Endothelial cell of umbilical vein (primary cell): ENCODE results near the gene LIPI. TPM values are rescaled to one million over a fixed set of nuclear protein-coding genes. Genes with fewer than 3 reads are reported as not detected.

ENCODE experiments used
- BruUV-seq: library from RNA; stranded (reverse); fragments of 400-500 nt; replicated peaks from 2 replicates; lab custom pipeline; 2021; lab: Mats Ljungman, UMichigan
- CTCF ChIA-PET: fragments of 300-600, 350-600 bp; sonication (Branson Sonifier 250); formaldehyde crosslinking; loops from one replicate; lab custom pipeline; 2021; ENCODE audit warnings: antibody characterized with exemption, inconsistent platforms; lab: Charles Lee
- POLR2A ChIA-PET: fragments of 300-600, 350-600 bp; sonication (Branson Sonifier 250); formaldehyde crosslinking; loops from one replicate; lab custom pipeline; 2021; ENCODE audit warnings: antibody characterized with exemption, inconsistent platforms; lab: Charles Lee
- DNase-seq: peaks from one replicate; pipeline ENCODE4 v3.0.0-alpha.2; 2011; ENCODE audit warnings: low read depth, low spot score
- FAIRE-seq: peaks from 2 replicates; lab custom pipeline; 2011; peaks lifted over from hg19 to GRCh38; lab: Jason Lieb, UNC
- H2AFZ ChIP-seq: 2 replicates; pipeline ENCODE4 v1.6.0; 2012; ENCODE audit warnings: low read depth, low read length, control low read depth, inconsistent platforms
- H3K27ac ChIP-seq: 2 replicates; pipeline ENCODE4 v1.5.1; 2011; ENCODE audit warnings: low read depth, mild to moderate bottlenecking, control low read depth, low read length, moderate library complexity; ENCODE audit not compliant: insufficient read depth
- H3K27me3 ChIP-seq, 2 experiments: 2 replicates each; pipeline versions ENCODE4 v1.6.0 to v1.6.1; 2011; ENCODE audit warnings: low read length in 2 of 2, mixed read lengths in 1 of 2; ENCODE audit not compliant: control insufficient read depth in 2 of 2, insufficient read depth in 2 of 2
- H3K36me3 ChIP-seq, 2 experiments: 2 replicates in 1 of 2; 3 replicates in 1 of 2; pipeline ENCODE4 v1.5.1; 2011; ENCODE audit warnings: low read length in 2 of 2, mild to moderate bottlenecking in 1 of 2, moderate library complexity in 1 of 2; ENCODE audit not compliant: control insufficient read depth in 2 of 2, insufficient read depth in 2 of 2; ENCODE audit errors: extremely low read depth in 1 of 2
- H3K4me1 ChIP-seq: 3 replicates; pipeline ENCODE4 v1.5.1; 2011; ENCODE audit warnings: mild to moderate bottlenecking, low read length; ENCODE audit not compliant: control insufficient read depth, insufficient read depth; ENCODE audit errors: extremely low read depth
- H3K4me2 ChIP-seq: 2 replicates; pipeline ENCODE4 v1.6.1; 2011; ENCODE audit warnings: low read length, control low read depth, mixed read lengths; ENCODE audit not compliant: insufficient read depth
- H3K4me3 ChIP-seq, 3 experiments: fragments of 200-600 bp in 1 of 3; sonication (generic), shearing (Covaris generic) in 1 of 3; replicated peaks in 1 of 3; 2 replicates each; pipeline ENCODE4 v1.5.1; 2011 to 2016; ENCODE audit warnings: control low read depth in 3 of 3, low read length in 3 of 3, mild to moderate bottlenecking in 2 of 3, inconsistent platforms in 1 of 3, low read depth in 1 of 3, moderate library complexity in 1 of 3; ENCODE audit not compliant: insufficient read depth in 1 of 3
- H3K79me2 ChIP-seq: 2 replicates; pipeline ENCODE4 v1.6.0; 2012; ENCODE audit warnings: low read length, inconsistent platforms; ENCODE audit not compliant: control insufficient read depth, insufficient read depth
- H3K9ac ChIP-seq: replicated peaks from 2 replicates; pipeline ENCODE3; 2011; ENCODE audit warnings: low read length, control low read depth; ENCODE audit not compliant: insufficient read depth; ENCODE audit errors: extremely low read depth
- H3K9me1 ChIP-seq: replicated peaks from 3 replicates; pipeline ENCODE4 v1.6.0; 2011; ENCODE audit warnings: mild to moderate bottlenecking, low read length; ENCODE audit not compliant: control insufficient read depth, insufficient read depth; ENCODE audit errors: extremely low read depth
- H3K9me3 ChIP-seq: replicated peaks from 2 replicates; pipeline ENCODE4 v1.5.1; 2012; ENCODE audit warnings: low read length, inconsistent platforms; ENCODE audit not compliant: control insufficient read depth, insufficient read depth
- H4K20me1 ChIP-seq: replicated peaks from 2 replicates; pipeline ENCODE3; 2011; ENCODE audit warnings: mild to moderate bottlenecking, low read length; ENCODE audit not compliant: control insufficient read depth, insufficient read depth; ENCODE audit errors: extremely low read depth
- EZH2 ChIP-seq: IDR thresholded peaks from 2 replicates; pipeline ENCODE4 v1.6.1; 2012; ENCODE audit warnings: borderline replicate concordance, low read depth, mild to moderate bottlenecking, moderate library complexity, low read length, inconsistent platforms; ENCODE audit not compliant: severe bottlenecking
- FOS ChIP-seq: IDR thresholded peaks from 2 replicates; pipeline ENCODE4 v1.6.1; 2011; ENCODE audit warnings: mild to moderate bottlenecking, low read length, moderate library complexity, borderline replicate concordance; ENCODE audit not compliant: insufficient read depth
- GATA2 ChIP-seq: IDR thresholded peaks from 2 replicates; pipeline ENCODE4 v1.7.0; 2011; ENCODE audit warnings: low read depth, mild to moderate bottlenecking, moderate library complexity, mixed read lengths, low read length; ENCODE audit not compliant: insufficient read length, insufficient read depth
- JUN ChIP-seq: IDR thresholded peaks from 2 replicates; pipeline ENCODE4 v1.6.1; 2011; ENCODE audit warnings: borderline replicate concordance, low read depth; ENCODE audit not compliant: insufficient read length, insufficient read depth
- MAX ChIP-seq: IDR thresholded peaks from 2 replicates; pipeline ENCODE4 v1.6.1; 2011; ENCODE audit not compliant: insufficient read depth, insufficient read length
- MYC ChIP-seq: IDR thresholded peaks from one replicate; pipeline ENCODE4 v1.6.1; 2011; ENCODE audit warnings: mild to moderate bottlenecking, low read depth, low read length
- POLR2A ChIP-seq: IDR thresholded peaks from 2 replicates; pipeline ENCODE4 v1.6.1; 2012; ENCODE audit warnings: low read depth, mild to moderate bottlenecking, control low read depth, low read length
- POLR2AphosphoS5 ChIP-seq: IDR thresholded peaks from 2 replicates; pipeline ENCODE4 v1.6.1; 2012; ENCODE audit warnings: low read depth, mild to moderate bottlenecking, control low read depth, low read length, moderate library complexity; ENCODE audit not compliant: insufficient read depth
- dilution Hi-C: fragments of 300-500 bp; cut with MboI; formaldehyde crosslinking; loops from one replicate; pipeline ENCODE4 v1.15.0; 2019; ENCODE audit warnings: low sequenced_read_pairs; ENCODE audit not compliant: extremely low pct_ligation_motif_present
- intact Hi-C: fragments of 100-400 bp; cut with micrococcal nuclease; formaldehyde crosslinking; loops from one replicate; pipeline ENCODE4 v1.10.0; 2022
- polyA plus RNA-seq, 4 experiments: library from polyadenylated mRNA; depleted of rRNA in 3 of 4; stranded (reverse) in 3 of 4; unstranded in 1 of 4; fragments of >200 nt; gene quantifications; 2 replicates each; pipeline versions ENCODE4 v1.2.1 to v1.2.3, GENCODE V29; 2011 to 2012; ENCODE audit warnings: missing spikeins in 1 of 4
- total RNA-seq: library from RNA; stranded (reverse); gene quantifications from 2 replicates; pipeline ENCODE4 v1.2.3, GENCODE V29; 2021
- TF ChIP-seq, protein P1 (sequence below), 2 donors: IDR thresholded peaks; 1 replicate in 1 of 2; 2 replicates in 1 of 2; pipeline ENCODE4 v1.5.1; 2011; ENCODE audit warnings: low read length in 2 of 2, mild to moderate bottlenecking in 2 of 2, moderate library complexity in 2 of 2, control low read depth in 1 of 2, inconsistent platforms in 1 of 2, low read depth in 1 of 2; ENCODE audit not compliant: insufficient read depth in 1 of 2; ENCODE audit errors: extremely low read depth in 1 of 2

Gene LIPI
- total and polyA plus RNA-seq, 2 donors (not counting 3 experiments of a cell fraction or from before 2014, with no cell fraction given) = not detected

DNA sequence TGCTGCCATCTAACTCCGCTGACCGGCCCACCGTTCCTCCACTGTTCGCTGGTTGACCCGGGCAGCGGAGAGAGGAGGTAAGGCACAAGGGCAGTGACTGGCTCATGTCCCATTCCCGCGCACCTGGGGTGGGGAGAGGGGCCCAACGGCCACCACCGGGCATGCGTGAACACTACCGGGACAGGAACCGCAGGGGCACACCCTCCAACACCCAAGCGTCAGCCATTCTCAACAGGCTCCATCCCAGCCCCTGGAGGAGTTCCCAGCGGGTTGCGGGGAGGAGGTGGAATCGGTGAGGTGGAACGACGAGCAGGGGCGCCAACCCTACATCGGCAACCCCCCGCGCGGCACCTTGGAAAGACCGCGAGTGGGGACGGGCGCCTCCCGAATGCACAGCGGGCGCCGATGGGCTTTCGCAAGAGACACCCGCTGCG is 126.7 kb downstream of the LIPI start:
- ChIA-PET POLR2A (no interaction called here), CTCF (no interaction called here)
- H3K9me1 ChIP-seq = no peaks in the 10 kb centered on the region
- DNase-seq (no peak), FAIRE-seq (no peak)
- no peak overlapping the region for H2AFZ ChIP-seq
- TF ChIP-seq, protein P1, sequence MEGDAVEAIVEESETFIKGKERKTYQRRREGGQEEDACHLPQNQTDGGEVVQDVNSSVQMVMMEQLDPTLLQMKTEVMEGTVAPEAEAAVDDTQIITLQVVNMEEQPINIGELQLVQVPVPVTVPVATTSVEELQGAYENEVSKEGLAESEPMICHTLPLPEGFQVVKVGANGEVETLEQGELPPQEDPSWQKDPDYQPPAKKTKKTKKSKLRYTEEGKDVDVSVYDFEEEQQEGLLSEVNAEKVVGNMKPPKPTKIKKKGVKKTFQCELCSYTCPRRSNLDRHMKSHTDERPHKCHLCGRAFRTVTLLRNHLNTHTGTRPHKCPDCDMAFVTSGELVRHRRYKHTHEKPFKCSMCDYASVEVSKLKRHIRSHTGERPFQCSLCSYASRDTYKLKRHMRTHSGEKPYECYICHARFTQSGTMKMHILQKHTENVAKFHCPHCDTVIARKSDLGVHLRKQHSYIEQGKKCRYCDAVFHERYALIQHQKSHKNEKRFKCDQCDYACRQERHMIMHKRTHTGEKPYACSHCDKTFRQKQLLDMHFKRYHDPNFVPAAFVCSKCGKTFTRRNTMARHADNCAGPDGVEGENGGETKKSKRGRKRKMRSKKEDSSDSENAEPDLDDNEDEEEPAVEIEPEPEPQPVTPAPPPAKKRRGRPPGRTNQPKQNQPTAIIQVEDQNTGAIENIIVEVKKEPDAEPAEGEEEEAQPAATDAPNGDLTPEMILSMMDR (IDR thresholded peaks at IDR 0.05; ENCODE audit: extremely low read depth in 1 of 2, insufficient read depth in 1 of 2, low read depth in 1 of 2, low read length in 2 of 2) = no peak
- TF ChIP-seq MYC = no peak
- TF ChIP-seq FOS = no peak
- no peak for TF ChIP-seq POLR2AphosphoS5
- no peak for TF ChIP-seq GATA2
- TF ChIP-seq EZH2 = no peak
- no peak for TF ChIP-seq POLR2A
- no peak for TF ChIP-seq MAX
- TF ChIP-seq JUN = no peak
- H3K36me3 ChIP-seq = no peaks in the 10 kb centered on the region
- no peak overlapping the region for H3K27ac ChIP-seq
- H3K4me1 ChIP-seq = no peaks in the 10 kb centered on the region
- intact Hi-C loops = no loop called here
- no peaks in the 10 kb centered on the region for H3K27me3 ChIP-seq
- peaks cover 4% of the 10 kb centered on the region for H3K9me3 ChIP-seq
- H3K9ac ChIP-seq = no peak overlapping the region
- no peaks in the 10 kb centered on the region for H4K20me1 ChIP-seq
- no peak overlapping the region for H3K4me2 ChIP-seq
- H3K4me3 ChIP-seq = no peak overlapping the region
- BruUV-seq = no TSS peak
- dilution Hi-C loops = no loop called here
- no peaks in the 10 kb centered on the region for H3K79me2 ChIP-seq
